ENCODE data around the gene FOXP4.

- no peak for TF ChIP-seq CTCF (IDR thresholded peaks at IDR 0.05)
- TF ChIP-seq EZH2 (IDR thresholded peaks at IDR 0.05) = no peak
- TF ChIP-seq EZH2phosphoT487 (IDR thresholded peaks at IDR 0.05) = no peak
These were observed 52.5 kb downstream of the FOXP4 start for GRCh38 chr6:41598670-41599014.

Data from neural progenitor cell (in vitro differentiated cells).